ENCODE results near the gene FYB1.

DNA sequence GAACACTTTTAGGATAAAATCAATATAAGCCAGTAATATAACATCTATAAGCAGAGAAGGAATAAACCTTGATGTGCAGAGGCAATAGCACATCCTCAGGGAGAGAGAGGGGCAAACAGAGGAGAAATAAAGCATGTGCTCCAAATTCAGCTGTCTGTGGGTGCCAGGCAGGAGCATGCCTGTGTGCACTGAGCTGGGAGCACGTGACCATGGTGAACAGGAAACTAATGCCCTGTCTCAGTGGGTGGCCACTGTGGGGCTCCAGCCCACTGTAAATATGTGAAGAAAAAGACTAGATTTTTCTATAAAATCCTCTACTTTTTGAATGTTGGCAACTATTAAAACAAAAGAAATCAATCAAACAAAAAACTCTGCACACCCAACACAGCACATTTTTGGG, 55.3 kb downstream of the FYB1 start:
- TF ChIP-seq, protein P1, sequence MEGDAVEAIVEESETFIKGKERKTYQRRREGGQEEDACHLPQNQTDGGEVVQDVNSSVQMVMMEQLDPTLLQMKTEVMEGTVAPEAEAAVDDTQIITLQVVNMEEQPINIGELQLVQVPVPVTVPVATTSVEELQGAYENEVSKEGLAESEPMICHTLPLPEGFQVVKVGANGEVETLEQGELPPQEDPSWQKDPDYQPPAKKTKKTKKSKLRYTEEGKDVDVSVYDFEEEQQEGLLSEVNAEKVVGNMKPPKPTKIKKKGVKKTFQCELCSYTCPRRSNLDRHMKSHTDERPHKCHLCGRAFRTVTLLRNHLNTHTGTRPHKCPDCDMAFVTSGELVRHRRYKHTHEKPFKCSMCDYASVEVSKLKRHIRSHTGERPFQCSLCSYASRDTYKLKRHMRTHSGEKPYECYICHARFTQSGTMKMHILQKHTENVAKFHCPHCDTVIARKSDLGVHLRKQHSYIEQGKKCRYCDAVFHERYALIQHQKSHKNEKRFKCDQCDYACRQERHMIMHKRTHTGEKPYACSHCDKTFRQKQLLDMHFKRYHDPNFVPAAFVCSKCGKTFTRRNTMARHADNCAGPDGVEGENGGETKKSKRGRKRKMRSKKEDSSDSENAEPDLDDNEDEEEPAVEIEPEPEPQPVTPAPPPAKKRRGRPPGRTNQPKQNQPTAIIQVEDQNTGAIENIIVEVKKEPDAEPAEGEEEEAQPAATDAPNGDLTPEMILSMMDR (conservative IDR thresholded peaks at IDR 0.05; ENCODE audit: low read depth, low read length): no peak
- TF ChIP-seq RCOR1 (IDR thresholded peaks at IDR 0.05; ENCODE audit: insufficient replicate concordance, low read length) (no peak), POLR2A (IDR thresholded peaks at IDR 0.05; ENCODE audit: low read depth, low read length) (no peak), ELK1 (IDR thresholded peaks at IDR 0.05; ENCODE audit: borderline replicate concordance, low read depth, low read length) (no peak), USF2 (IDR thresholded peaks at IDR 0.05; ENCODE audit: low read depth, low read length) (no peak), BHLHE40 (IDR thresholded peaks at IDR 0.05; ENCODE audit: low read depth, low read length) (no peak), MXI1 (IDR thresholded peaks at IDR 0.05; ENCODE audit: borderline replicate concordance, low read depth, low read length) (no peak), CEBPB (IDR thresholded peaks at IDR 0.05; ENCODE audit: low read depth, low read length) (no peak)
